ENCODE measurements around the gene FAM53B. TPM values are rescaled to one million over a fixed set of nuclear protein-coding genes. Genes with fewer than 3 reads are reported as not detected.

FAM53B gene
- total RNA-seq, 4 donors from 2014 or later, result 25.2 to 43.3 (median 34.7) TPM

DNA sequence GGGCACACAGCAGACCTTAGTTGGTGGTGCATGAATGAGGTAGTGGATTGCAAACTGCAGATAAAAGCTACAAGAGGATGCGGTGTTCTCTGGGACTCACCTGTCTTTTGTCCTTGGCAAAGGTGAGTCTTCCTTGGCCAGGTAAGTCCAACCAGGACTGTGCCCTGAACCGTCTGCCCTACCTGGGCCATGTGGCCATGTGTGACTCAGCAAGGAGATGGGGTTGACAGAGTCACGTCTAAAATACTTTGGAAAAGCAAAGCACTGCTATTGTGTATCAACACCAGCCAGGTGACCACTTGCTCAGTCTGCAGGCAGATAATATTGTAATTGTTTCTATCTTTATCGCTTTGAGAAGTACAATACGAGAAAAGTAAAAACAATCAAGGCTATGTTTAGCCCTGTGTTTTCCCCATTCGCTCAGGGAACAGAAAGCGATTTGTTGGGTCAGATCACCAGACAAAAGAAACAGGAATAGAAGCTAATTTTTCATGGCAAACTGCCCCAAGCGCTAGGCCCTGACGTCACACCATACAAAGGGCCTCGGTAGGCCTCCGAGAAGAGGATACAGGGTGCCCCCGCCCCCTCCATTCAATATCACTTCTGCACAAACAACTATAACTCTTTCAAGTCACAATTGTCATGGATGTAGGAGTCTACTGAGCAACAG, 57.3 kb downstream of the FAM53B start:
- H3K4me1 ChIP-seq, result peaks cover 46 to 81% (median 53%) of the 10 kb centered on the region in 4 donors
- intact Hi-C loops (cut with DNase I), result no loop called here
- H3K36me3 ChIP-seq, result peaks cover 2 to 16% (median 4%) of the 10 kb centered on the region in 4 donors
- 65% methylated on average over 12 of the region's 12 CpGs for WGBS
- H3K27ac ChIP-seq (replicated peaks in 1 of 4), result peak overlapping the region; percentile 44 to 61 (median 54)
- no peak for DNase-seq (ENCODE audit: extremely low spot score)
- H3K9me3 ChIP-seq, result no peaks in the 10 kb centered on the region
- TF ChIP-seq POLR2A (IDR thresholded peaks at IDR 0.05; ENCODE audit: low read depth), result no peak
- TF ChIP-seq EP300 (IDR thresholded peaks at IDR 0.05), result no peak
- TF ChIP-seq, protein P1, sequence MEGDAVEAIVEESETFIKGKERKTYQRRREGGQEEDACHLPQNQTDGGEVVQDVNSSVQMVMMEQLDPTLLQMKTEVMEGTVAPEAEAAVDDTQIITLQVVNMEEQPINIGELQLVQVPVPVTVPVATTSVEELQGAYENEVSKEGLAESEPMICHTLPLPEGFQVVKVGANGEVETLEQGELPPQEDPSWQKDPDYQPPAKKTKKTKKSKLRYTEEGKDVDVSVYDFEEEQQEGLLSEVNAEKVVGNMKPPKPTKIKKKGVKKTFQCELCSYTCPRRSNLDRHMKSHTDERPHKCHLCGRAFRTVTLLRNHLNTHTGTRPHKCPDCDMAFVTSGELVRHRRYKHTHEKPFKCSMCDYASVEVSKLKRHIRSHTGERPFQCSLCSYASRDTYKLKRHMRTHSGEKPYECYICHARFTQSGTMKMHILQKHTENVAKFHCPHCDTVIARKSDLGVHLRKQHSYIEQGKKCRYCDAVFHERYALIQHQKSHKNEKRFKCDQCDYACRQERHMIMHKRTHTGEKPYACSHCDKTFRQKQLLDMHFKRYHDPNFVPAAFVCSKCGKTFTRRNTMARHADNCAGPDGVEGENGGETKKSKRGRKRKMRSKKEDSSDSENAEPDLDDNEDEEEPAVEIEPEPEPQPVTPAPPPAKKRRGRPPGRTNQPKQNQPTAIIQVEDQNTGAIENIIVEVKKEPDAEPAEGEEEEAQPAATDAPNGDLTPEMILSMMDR (IDR thresholded peaks at IDR 0.05), result no peak
- TF ChIP-seq POLR2AphosphoS5 (IDR thresholded peaks at IDR 0.05), result no peak
- H3K27me3 ChIP-seq, result no peaks in the 10 kb centered on the region
- H3K4me3 ChIP-seq, result no peak overlapping the region

DNA sequence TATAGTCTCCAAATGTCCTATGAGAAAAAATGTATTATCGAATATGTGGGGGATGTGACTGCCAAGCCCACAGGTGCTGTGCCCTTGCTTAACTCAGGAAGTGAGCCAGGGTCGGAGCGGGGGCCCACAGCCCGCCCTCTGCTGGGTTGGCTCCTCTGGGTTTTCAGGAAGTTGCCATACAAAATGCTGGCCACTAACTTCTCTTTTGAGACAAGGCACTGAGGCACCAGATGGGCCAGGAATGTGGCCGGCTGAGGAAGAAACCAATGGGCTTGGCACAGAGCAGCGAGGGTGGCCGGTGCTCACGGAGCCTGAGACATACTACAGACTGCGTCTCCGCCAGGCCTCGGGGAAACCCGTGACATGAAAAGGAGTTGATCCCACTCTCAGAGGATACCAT, 58.9 kb downstream of the FAM53B start:
- H3K27ac ChIP-seq (replicated peaks in 1 of 4), result peak overlapping the region; percentile 34 to 45 (median 40)
- TF ChIP-seq EP300 (IDR thresholded peaks at IDR 0.05) (no peak), POLR2AphosphoS5 (IDR thresholded peaks at IDR 0.05) (peak in 1 of 2 donors; percentile 15)
- TF ChIP-seq, protein P1 (IDR thresholded peaks at IDR 0.05), result no peak
- DNase-seq (ENCODE audit: extremely low spot score), result no peak
- WGBS, result 62% methylated on average over 12 of the region's 12 CpGs
- H3K4me3 ChIP-seq, result no peak overlapping the region
- peaks cover 7 to 31% (median 20%) of the 10 kb centered on the region in 4 donors for H3K36me3 ChIP-seq
- H3K9me3 ChIP-seq, result no peaks in the 10 kb centered on the region
- no peaks in the 10 kb centered on the region for H3K27me3 ChIP-seq
- intact Hi-C loops (cut with DNase I), result no loop called here
- peaks cover 57 to 73% (median 64%) of the 10 kb centered on the region in 4 donors for H3K4me1 ChIP-seq

DNA sequence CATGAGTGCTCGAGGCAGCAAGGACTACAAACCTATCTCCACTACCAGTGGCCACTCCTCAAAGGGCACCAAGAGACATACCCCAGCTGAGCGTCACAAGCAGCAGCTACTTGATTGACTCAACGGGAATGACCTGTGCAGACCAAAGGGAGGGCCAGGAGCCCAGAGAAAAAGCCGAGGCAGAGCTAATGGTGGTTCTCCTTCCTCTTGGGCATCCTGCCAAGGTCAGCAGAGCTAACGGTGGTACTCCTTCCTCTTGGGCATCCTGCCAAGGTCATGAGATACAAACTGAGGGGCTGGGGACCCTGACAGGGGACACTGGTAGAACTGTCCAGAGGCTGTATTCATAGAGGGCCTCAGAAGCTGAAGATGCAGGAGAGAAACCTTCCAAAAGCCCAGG, 60.4 kb downstream of the FAM53B start:
- H3K27ac ChIP-seq (replicated peaks in 1 of 4), result peak overlapping the region in 3 of 4 donors; percentile 4 to 23 (median 15)
- no peak for TF ChIP-seq POLR2AphosphoS5 (IDR thresholded peaks at IDR 0.05)
- no peak for TF ChIP-seq EP300 (IDR thresholded peaks at IDR 0.05)
- no peak for TF ChIP-seq POLR2A (IDR thresholded peaks at IDR 0.05; ENCODE audit: low read depth)
- TF ChIP-seq, protein P1 (IDR thresholded peaks at IDR 0.05), result no peak
- H3K36me3 ChIP-seq, result peaks cover 7 to 23% (median 22%) of the 10 kb centered on the region in 4 donors
- DNase-seq (ENCODE audit: extremely low spot score), result no peak
- no peaks in the 10 kb centered on the region for H3K27me3 ChIP-seq
- 60% methylated on average over 5 of the region's 5 CpGs for WGBS
- intact Hi-C loops (cut with DNase I), result no loop called here
- no peak overlapping the region for H3K4me3 ChIP-seq
- H3K4me1 ChIP-seq, result peaks cover 66 to 80% (median 76%) of the 10 kb centered on the region in 4 donors
- H3K9me3 ChIP-seq, result no peaks in the 10 kb centered on the region

DNA sequence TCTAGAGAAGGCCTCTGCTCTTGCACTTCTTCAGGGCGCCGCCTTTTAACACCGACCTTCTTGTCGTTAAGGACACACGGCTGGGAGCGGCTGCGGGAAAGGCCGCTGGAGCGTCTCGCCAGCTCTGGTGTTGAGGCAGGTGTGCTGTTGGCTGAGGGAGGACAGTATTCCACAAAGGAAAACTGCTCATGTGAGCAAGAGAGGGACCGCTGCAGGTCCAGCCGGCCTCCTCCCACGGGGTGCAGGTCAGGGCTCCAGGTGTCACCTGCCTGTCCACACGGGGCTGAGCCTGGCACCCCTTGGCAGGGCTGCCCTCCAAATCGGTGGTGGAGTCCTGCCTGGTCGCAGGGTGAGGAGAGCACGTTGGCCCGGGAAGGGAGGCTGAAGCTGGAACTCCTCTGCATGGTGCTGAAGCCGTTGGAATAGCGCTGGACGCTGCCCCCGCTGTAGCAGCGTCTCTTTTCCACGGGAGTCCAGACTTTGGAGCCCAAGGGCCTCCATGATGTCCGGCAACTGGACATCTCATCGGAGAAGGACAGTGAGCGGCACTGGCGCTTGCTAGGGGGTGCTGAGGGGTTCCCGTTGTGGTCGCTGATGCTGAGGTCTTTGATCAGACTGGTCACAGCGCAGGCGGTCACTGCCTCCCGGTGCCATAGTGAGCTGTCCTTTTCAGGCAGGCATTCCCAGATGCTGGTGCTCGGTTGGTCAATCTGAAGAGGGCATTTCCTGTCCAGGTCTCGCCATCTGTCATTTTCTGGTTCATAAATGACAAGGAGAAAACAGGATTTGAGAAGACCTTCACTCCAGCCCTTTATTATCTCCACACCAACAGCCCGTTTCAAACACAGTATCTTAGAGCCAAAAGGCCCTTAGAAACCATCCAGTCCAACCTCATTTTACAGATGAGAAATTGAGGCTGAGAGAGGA, 62.3 kb downstream of the FAM53B start:
- Histone ChIP-seq H3K4me3 (no peak overlapping the region), H3K27ac (replicated peaks in 1 of 4) (no peak overlapping the region), H3K9me3 (no peaks in the 10 kb centered on the region), H3K36me3 (peaks cover 7 to 23% (median 22%) of the 10 kb centered on the region in 4 donors), H3K27me3 (no peaks in the 10 kb centered on the region), H3K4me1 (peaks cover 66 to 87% (median 78%) of the 10 kb centered on the region in 4 donors)
- intact Hi-C loops (cut with DNase I), result no loop called here
- WGBS, result 94% methylated on average over 36 of the region's 36 CpGs
- no peak for TF ChIP-seq POLR2AphosphoS5 (IDR thresholded peaks at IDR 0.05)
- DNase-seq (ENCODE audit: extremely low spot score), result no peak

DNA sequence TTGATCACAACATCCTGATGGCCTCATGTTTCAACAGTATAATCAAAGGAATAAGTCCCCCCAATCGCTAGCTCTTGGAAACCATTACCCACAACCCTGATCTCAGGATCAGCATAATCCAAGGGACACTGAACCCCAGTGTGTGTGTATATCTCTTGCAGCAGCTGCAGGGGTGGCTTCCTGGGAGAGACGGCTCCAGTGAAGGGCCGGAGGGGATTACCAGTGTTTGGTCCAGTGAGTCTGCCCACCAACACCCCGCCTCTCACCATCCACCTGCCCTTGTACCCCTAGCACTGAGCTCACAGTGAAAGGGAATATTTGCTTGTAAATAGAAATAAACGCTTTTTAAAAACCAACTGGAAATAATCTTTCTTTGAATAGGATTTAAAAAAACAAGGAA, 63.1 kb downstream of the FAM53B start:
- intact Hi-C loops (cut with DNase I), result no loop called here
- H3K4me3 ChIP-seq, result no peak overlapping the region
- TF ChIP-seq EP300 (IDR thresholded peaks at IDR 0.05), result no peak
- TF ChIP-seq, protein P1 (IDR thresholded peaks at IDR 0.05), result no peak
- no peak for TF ChIP-seq POLR2AphosphoS5 (IDR thresholded peaks at IDR 0.05)
- H3K4me1 ChIP-seq, result peaks cover 67 to 87% (median 78%) of the 10 kb centered on the region in 4 donors
- peaks cover 7 to 23% (median 22%) of the 10 kb centered on the region in 4 donors for H3K36me3 ChIP-seq
- no peak overlapping the region for H3K27ac ChIP-seq (replicated peaks in 1 of 4)
- no peak for DNase-seq (ENCODE audit: extremely low spot score)
- H3K27me3 ChIP-seq, result no peaks in the 10 kb centered on the region
- 88% methylated on average over 5 of the region's 5 CpGs for WGBS
- H3K9me3 ChIP-seq, result no peaks in the 10 kb centered on the region

All from esophagus muscularis mucosa (tissue), 4 donors.